K562 (cell line): ENCODE measurements around the gene CCNL1. TPM values are rescaled to one million over a fixed set of nuclear protein-coding genes. Genes with fewer than 3 reads are reported as not detected.
A peak's percentile ranks its signal among the peaks of the same experiment; 100 is the strongest.

Experiments
- E2F3 ChIP-seq: fragments of 250-450 bp; sonication (Bioruptor Pico); IDR thresholded peaks from 2 replicates; pipeline ENCODE4 v1.4.0; 2020; ENCODE audit warnings: mild to moderate bottlenecking
- EHMT2 ChIP-seq: fragments of 450-650 bp; IDR thresholded peaks from 2 replicates; pipeline ENCODE4 v1.6.1; 2018; ENCODE audit warnings: antibody characterized with exemption
- KAT7 ChIP-seq: sonication (generic); formaldehyde crosslinking; IDR thresholded peaks from 2 replicates; pipeline ENCODE4 v1.8.0; 2022; ENCODE audit warnings: missing genetic modification reagents, mild to moderate bottlenecking, borderline replicate concordance
- KDM1A ChIP-seq, 2 experiments: fragments of 450-650 bp; IDR thresholded peaks; 2 replicates each; pipeline ENCODE4 v1.6.1; 2016; ENCODE audit warnings: mild to moderate bottlenecking in 2 of 2
- KLF6 ChIP-seq: fragments of 250-450 bp; sonication (Bioruptor Pico); IDR thresholded peaks from 2 replicates; pipeline ENCODE4 v1.4.0; 2020; ENCODE audit warnings: mild to moderate bottlenecking, moderate library complexity, borderline replicate concordance
- MIER1 ChIP-seq: fragments of 450-650 bp; IDR thresholded peaks from 2 replicates; pipeline ENCODE4 v1.6.1; 2016; ENCODE audit warnings: antibody characterized with exemption, mild to moderate bottlenecking, low read depth
- MYC ChIP-seq, 2 experiments: fragments of 250-450 bp in 1 of 2; sonication (Bioruptor Pico) in 1 of 2; IDR thresholded peaks; 2 replicates each; pipeline versions ENCODE4 v1.5.1 to v1.6.1; 2012 to 2021; ENCODE audit warnings: low read depth in 2 of 2, borderline replicate concordance in 1 of 2, improper control_type of control experiment in 1 of 2, low read length in 1 of 2, mild to moderate bottlenecking in 1 of 2, moderate library complexity in 1 of 2
- NKRF ChIP-seq: fragments of 450-650 bp; IDR thresholded peaks from 2 replicates; pipeline ENCODE4 v1.6.1; 2016; ENCODE audit warnings: borderline replicate concordance
- PTTG1 ChIP-seq: fragments of 450-650 bp; IDR thresholded peaks from 2 replicates; pipeline ENCODE4 v1.6.1; 2016; ENCODE audit warnings: low read depth, mild to moderate bottlenecking, missing genetic modification characterization, missing compliant biosample characterization
- SMAD4 ChIP-seq: fragments of 250-450 bp; sonication (Bioruptor Pico); conservative IDR thresholded peaks from 2 replicates; pipeline ENCODE4 v1.8.0; 2021; ENCODE audit warnings: inconsistent platforms, mild to moderate bottlenecking, moderate library complexity
- SNRNP70 ChIP-seq: fragments of 200-400 bp; formaldehyde crosslinking; optimal IDR thresholded peaks from 2 replicates; pipeline ENCODE3; 2017; ENCODE audit warnings: low read depth, low read length
- TEAD1 ChIP-seq, 2 experiments: fragments of 450-650 bp in 1 of 2; sonication (generic) in 1 of 2; formaldehyde crosslinking; IDR thresholded peaks; 2 replicates each; pipeline versions ENCODE4 v1.4.0 to v1.8.0; 2020 to 2022; ENCODE audit warnings: mild to moderate bottlenecking in 2 of 2, missing genetic modification reagents in 1 of 2
- ZNF584 ChIP-seq: fragments of 200-800 bp; sonication (Bioruptor generic); IDR thresholded peaks from 2 replicates; pipeline ENCODE4 v1.6.1; 2016; ENCODE audit warnings: low read depth, mild to moderate bottlenecking, missing genetic modification characterization, missing compliant biosample characterization
- polyA plus RNA-seq, 8 experiments: library from polyadenylated mRNA; depleted of rRNA in 4 of 8; stranded (reverse) in 5 of 8; unstranded in 3 of 8; fragments of >200 nt; fragmentation: Nextera tagmentation in 2 of 8; fragmentation: Illumina TruSeq in 1 of 8; extraction: Ambion mirVana in 2 of 8; extraction: Trizol in 1 of 8; gene quantifications; 2 replicates each; pipeline versions ENCODE4 v1.2.1 to v1.2.3, GENCODE V29; 2011 to 2014; ENCODE audit warnings: inconsistent platforms in 1 of 8, missing spikeins in 1 of 8
- total RNA-seq, 7 experiments: library from RNA; depleted of rRNA in 6 of 7; stranded (reverse); fragments of >200 nt in 6 of 7; fragmentation: Illumina TruSeq in 2 of 7; extraction: Trizol in 2 of 7; gene quantifications; 2 replicates each; pipeline versions ENCODE4 v1.2.1 to v1.2.3, GENCODE V29; 2011 to 2021; ENCODE audit warnings: low replicate concordance in 1 of 7
- TF ChIP-seq, protein P1 (sequence below), 3 experiments: fragments of 200-800 bp in 1 of 3; fragments of 250-450 bp in 1 of 3; fragments of 450-650 bp in 1 of 3; sonication (Bioruptor Pico) in 1 of 3; sonication (Bioruptor generic) in 1 of 3; formaldehyde crosslinking in 1 of 3; IDR thresholded peaks; 2 replicates each; pipeline versions ENCODE4 v1.6.1 to v1.8.0; 2016 to 2022; ENCODE audit warnings: mild to moderate bottlenecking in 2 of 3, missing genetic modification characterization in 2 of 3, missing compliant biosample characterization in 1 of 3, moderate library complexity in 1 of 3
- TF ChIP-seq, protein P2 (sequence below), 2 experiments: fragments of 450-650 bp in 1 of 2; sonication (generic) in 1 of 2; formaldehyde crosslinking; conservative IDR thresholded peaks; 2 replicates each; pipeline versions ENCODE4 v1.4.0 to v1.8.1; 2020 to 2022; ENCODE audit warnings: mild to moderate bottlenecking in 1 of 2, missing genetic modification reagents in 1 of 2
- TF ChIP-seq, protein P3 (sequence below): sonication (generic); formaldehyde crosslinking; IDR thresholded peaks from 2 replicates; pipeline ENCODE4 v1.9.0; 2022; ENCODE audit warnings: mild to moderate bottlenecking, missing genetic modification reagents

The CCNL1 gene
- total and polyA plus RNA-seq, 9 of the 15 experiments (the other 6 are each of a cell fraction or from before 2014, with no cell fraction given): 16.1 to 186 (median 132) TPM

DNA sequence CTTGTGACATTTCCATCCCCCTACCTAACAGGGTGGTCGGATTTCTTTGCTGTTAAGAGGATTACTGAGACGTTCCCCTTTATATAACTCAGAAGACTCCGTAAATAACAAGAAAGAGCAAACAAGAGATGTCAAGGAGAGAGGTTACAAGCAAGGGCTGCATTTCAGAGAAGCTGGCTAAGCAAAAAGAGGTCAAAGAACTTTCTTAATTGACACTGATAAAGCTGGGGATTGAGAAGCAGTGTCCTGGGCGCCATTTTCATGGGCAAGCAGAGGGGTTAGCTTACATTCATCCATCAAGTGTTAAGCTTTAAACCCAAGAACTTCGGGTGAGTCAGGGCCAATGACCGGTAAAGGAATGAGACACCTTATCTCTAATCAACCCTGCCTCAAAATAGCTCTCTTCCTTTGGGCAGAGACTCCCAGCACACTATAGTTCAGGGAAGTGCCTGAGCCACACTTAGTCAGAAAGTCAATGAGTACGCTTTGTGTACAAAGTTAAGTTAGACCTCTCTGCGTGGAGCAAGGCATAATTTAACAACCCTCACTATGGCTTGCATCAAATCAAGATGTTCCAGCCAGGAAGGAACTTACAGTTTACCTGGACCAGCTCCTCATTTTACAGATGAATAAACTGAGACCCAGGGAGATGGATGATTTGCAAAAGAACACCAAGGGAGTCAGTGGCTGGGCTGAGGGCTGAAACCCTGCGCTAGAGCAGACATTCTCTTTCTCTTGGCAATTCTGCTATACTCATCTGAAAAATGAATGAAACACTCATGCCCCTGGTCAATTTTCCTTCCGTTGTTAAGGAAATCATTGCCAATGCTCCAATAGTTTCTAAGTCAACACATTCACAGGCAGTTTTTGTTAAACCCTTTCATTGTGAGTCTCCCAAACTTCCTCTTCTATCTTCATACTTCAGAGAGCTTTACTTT, 44.6 kb downstream of the CCNL1 start (continued):
- TF ChIP-seq, protein P1, sequence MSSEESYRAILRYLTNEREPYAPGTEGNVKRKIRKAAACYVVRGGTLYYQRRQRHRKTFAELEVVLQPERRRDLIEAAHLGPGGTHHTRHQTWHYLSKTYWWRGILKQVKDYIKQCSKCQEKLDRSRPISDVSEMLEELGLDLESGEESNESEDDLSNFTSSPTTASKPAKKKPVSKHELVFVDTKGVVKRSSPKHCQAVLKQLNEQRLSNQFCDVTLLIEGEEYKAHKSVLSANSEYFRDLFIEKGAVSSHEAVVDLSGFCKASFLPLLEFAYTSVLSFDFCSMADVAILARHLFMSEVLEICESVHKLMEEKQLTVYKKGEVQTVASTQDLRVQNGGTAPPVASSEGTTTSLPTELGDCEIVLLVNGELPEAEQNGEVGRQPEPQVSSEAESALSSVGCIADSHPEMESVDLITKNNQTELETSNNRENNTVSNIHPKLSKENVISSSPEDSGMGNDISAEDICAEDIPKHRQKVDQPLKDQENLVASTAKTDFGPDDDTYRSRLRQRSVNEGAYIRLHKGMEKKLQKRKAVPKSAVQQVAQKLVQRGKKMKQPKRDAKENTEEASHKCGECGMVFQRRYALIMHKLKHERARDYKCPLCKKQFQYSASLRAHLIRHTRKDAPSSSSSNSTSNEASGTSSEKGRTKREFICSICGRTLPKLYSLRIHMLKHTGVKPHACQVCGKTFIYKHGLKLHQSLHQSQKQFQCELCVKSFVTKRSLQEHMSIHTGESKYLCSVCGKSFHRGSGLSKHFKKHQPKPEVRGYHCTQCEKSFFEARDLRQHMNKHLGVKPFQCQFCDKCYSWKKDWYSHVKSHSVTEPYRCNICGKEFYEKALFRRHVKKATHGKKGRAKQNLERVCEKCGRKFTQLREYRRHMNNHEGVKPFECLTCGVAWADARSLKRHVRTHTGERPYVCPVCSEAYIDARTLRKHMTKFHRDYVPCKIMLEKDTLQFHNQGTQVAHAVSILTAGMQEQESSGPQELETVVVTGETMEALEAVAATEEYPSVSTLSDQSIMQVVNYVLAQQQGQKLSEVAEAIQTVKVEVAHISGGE (CRISPR knock-in tag; IDR thresholded peaks at IDR 0.05): no peak; a peak in 2 of 6 replicates
- TF ChIP-seq E2F3 (CRISPR knock-in tag) (no peak), TEAD1 (CRISPR knock-in tag; IDR thresholded peaks at IDR 0.05) (peak in 1 of 2 experiments; percentile 3; a peak in 1 of 4 replicates), KLF6 (CRISPR knock-in tag) (peak; percentile 77), ZNF584 (CRISPR knock-in tag) (peak; percentile 82), SNRNP70 (no peak), NKRF (no peak), EHMT2 (peak; percentile 88), MIER1 (no peak), KAT7 (CRISPR knock-in tag) (0 out of 2 replicates have a peak, but pooled peaks have one; percentile 15), KDM1A (IDR thresholded peaks at IDR 0.05) (peak in 1 of 2 experiments; percentile 53; a peak in 2 of 4 replicates), MYC (IDR thresholded peaks at IDR 0.05; ENCODE audit: low read depth, low read length) (peak; percentile 69), MYC (CRISPR knock-in tag; IDR thresholded peaks at IDR 0.05; ENCODE audit: borderline replicate concordance, low read depth) (no peak), SMAD4 (CRISPR knock-in tag) (peak; percentile 93), PTTG1 (tag) (peak; percentile 56; the same call in 1 of the 2 replicates)
- TF ChIP-seq, protein P2, sequence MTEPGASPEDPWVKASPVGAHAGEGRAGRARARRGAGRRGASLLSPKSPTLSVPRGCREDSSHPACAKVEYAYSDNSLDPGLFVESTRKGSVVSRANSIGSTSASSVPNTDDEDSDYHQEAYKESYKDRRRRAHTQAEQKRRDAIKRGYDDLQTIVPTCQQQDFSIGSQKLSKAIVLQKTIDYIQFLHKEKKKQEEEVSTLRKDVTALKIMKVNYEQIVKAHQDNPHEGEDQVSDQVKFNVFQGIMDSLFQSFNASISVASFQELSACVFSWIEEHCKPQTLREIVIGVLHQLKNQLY (CRISPR knock-in tag; conservative IDR thresholded peaks at IDR 0.05): no peak
- TF ChIP-seq, protein P3, sequence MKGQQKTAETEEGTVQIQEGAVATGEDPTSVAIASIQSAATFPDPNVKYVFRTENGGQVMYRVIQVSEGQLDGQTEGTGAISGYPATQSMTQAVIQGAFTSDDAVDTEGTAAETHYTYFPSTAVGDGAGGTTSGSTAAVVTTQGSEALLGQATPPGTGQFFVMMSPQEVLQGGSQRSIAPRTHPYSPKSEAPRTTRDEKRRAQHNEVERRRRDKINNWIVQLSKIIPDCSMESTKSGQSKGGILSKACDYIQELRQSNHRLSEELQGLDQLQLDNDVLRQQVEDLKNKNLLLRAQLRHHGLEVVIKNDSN: no peak
